ENCODE measurements around the gene NYNRIN.

The NYNRIN gene

DNA sequence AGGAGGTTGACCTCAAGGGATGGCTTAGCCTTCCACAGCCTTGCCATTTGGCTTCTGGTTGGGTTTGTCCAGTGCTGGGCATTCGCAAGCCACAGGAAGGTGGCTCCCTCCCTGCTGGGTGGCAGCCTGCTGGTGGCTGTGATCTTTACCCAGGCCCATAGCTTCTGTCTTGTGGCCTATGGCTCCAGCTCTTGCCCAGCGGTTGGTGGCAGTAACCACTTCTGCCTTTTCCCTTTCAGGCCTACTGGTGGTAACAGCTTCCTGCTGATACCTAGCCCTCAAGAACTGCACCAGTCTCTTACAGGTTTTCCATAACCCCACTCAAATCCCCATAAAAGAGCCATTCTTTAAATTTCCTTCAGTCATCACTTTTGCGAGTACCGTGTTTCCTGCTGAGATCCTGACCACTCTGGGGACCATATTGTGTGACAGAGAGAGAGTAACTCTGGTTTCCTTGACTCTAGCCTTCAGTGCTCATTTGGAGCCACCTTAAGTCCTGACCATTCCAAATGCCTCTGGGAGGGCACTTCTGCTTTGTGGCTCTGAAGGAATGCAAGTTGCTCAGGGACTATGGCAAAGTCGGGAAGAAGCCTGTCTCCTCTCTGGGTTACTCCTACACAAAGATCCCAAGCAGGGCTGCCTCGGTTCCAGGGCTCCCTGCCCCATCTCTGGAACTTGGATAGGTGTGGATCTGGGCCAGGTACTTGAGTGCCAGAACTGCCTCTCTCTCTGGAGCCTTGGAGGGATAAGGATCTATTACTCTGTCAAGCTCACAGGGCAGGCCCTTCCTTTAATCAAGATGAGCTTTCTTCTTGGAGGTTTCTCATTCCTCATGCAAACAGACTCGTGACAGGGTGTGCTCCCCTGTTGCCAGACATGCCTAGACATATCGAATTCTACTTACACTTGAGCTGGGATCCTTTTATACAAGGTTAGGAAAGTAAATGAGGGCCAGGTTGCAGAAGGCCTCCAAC is 2.9 kb upstream of the NYNRIN start:
- no peak for DNase-seq

DNA sequence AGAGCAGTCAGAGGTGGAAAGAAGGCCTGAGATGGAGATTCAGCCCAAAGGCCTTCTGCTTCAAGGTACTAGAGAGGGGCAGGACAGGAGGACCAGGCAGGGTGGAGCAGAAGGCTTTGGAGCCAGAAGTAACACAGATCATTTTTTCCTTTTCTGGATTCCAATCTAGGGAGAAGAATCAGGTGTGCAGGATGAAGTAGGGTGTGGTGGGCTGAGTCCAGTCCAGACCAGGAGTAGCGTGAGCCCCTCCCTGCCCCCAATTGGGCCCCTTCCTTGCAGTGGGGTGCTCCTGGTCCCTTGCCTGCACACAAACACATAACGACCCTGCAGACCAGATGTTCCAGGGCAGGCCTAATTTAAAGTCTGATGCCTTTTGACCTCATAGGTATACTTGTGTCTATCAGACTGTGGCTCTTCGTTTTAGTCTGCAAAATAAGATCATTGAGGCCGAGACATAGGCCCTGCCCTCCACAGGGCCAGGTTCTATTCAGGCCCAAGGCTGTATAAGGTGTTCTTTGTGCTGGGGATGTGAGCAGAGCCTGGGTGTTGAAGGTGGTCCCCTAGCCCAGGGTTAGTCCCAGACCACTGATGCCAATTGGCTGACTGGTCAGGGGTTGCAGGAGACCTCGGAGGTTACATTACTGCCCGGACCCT is 1.0 kb upstream of the NYNRIN start:
- no peak for DNase-seq

DNA sequence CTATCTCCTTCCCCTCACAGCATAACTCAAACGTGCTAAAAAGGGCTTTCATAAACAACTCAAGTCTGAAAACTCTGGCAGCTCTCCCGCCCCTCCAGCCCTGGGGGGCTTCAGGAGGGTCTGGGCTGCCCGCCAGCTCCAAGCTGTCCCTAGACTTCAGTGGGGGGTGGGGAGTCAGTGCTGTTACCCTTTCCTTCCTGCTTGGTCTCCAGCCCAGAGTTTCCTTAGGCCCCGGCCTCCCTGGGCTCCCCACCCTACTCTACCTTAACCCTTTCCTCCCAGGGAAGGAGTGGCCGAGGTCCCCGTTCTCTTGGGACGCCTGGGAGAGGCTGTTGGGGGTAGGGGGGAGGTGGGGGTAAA is 530 bp upstream of the NYNRIN start:
- DNase-seq, result no peak

DNA sequence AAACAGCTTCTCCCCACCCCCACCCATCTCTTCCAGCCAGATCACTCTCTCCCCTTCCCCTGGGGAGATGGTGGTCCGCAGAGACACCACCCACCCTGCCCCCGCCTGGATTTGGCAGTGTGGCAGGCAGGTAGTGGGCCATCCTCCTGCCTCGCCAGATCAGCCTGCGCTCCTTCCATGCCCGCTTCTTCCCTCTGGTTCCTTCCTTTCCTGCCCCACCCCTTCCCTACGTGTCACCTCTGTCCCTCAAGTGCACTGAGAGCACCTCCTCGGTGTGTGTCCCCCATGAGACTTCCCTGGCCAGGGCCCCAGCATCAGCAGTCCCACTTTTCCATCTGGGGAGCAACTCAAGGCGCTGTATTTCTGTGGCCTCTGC is 632 bp downstream of the NYNRIN start:
- DNase-seq, result no peak

DNA sequence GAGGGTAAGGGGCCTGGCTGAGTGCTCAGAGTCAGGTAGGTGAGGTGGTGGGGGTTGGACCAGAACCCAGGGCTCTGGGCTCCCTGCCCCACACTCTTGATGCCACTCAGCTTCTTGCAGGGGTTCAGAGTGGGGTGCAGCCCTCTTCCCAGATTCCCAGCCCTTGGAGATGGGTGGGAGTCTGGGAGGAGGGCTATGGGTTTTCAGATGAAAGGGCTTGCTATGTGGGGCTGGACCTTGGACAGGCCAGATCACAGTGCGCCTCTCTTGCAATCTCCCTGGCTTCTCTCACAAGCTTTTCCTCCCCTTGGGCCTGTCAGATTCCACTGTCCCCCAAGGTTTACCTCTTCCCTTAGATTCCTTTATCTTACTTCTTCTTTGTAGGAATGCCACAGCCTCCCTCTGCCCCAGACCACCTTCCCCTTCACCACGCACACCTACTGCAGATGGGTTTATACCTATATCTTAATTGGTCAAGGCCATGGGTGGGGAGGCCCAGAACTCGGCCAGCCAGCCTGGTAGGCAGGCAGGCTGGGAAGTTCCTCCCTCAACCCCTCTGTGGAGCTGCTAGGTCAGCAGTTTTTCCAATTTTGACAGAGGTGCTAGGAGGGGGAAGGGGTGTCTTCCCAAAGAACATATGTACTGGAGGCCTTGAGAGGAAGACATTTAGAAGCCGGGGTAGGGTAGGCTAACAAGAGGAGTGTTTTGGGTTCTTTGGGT is 1.4 kb downstream of the NYNRIN start:
- DNase-seq, result no peak

DNA sequence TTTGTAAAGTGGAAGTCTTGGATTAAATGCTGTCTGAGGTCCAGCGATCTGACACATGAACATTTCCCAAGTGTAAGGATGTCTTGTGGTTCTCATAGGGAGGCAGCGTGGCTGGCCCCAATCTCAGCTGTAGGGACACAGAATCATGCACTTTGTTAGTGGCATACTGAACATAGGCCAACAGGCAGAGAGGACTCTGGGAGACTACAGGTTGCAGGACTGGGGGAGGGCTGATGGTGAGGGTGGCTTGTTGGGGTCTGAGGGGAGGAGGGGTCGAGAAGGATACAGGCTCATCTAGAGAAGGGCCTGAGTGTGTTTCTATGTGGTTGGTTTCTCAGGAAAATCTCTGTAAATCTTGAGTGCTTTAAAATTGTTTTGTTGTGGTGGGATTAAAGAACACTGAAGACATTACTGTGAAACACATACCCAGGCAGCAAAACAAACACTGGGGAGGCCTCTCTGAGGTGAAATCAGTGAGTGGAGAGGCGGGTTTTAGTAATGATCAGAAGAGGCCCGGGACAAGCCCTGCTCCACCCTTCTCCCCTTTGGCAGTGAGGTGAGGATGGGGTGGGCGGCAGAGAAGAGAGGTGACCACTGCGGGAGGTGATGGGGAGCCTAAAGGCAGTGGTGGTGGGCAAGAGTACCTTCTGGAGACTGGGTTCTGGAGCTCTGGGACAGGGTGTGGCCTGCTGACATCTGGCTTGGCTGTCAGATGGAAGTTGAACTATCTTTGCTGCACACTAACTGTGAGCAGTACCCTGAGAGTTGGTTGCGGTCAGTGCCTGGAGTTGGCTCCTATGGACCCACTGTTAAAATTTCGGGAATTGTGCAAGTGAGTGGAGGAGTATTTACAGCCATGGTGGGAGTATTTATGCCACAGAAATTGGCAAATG is 3.3 kb downstream of the NYNRIN start:
- DNase-seq, result no peak

DNA sequence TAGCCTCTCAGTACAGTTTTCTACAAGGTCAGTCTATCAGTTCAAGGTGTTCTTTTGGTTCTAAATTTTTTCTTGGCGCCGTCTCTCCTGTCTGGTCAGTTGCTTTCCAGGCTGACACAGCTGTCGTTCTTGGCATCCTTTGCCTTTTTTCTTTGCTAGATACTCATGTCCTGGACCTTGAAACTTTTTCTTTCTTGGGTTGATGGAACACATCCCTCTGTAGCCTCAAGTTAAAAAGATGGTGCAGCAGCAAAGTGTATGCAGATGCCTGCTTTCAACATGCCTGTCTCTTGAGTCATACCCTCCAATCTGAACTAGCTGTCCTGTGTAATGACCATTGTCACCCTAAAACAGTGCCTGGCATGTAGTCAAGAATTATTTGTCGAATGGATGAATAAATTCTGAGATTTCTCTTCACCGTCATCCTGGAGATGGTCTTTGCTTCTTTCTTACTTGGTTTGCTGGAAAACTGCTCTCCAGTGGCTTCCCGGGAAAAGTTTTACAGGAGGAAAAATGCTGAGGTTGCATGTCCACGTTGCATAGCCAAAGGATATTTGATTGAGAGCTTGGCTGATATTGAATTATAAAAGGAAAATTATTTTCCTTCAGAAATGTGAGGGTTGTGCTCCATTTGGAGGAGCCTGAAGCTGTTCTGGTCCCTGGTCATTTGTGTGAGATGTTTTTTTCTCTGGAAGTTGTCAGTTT is 4.6 kb downstream of the NYNRIN start:
- no peak for DNase-seq

DNA sequence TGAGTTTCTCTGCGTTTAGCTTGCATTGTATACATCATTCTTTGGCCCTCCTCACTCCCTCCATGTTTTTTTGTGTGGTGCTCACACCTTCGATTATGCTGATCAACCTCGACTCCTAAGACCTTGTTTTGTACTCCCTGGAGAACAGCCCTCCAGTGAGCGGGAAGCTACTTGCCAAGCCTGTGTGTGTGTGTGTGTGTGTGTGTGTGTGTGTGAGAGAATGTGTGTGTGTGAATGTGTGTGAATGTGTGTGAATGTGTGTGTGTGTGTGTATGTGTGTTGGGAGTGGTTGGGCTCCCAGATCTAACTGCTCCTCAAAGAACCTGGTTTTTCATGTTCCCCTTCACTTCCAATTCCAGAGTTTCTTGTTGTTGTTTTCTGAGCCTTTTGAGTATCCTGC is 6.0 kb downstream of the NYNRIN start:
- DNase-seq, result no peak

DNA sequence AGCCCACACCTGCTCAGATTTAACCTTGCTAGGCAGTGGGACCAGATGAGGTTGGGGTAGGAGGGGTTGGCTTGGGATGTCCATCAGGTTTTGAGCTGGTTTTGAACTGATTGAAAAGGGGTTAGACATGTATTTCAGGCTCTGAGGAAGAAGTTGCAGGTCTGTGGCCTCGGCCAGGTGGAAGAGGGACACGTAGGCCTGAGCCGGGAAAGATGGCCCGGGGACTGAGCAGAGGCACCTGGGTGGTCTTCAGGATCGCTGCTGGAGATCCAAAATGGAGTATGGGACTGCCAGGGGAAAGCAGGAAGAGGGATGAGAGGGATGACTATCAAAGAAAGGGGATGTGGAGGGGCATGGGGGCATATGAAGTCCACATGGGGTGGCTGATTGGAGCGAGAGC is 7.6 kb downstream of the NYNRIN start:
- DNase-seq, result no peak

DNA sequence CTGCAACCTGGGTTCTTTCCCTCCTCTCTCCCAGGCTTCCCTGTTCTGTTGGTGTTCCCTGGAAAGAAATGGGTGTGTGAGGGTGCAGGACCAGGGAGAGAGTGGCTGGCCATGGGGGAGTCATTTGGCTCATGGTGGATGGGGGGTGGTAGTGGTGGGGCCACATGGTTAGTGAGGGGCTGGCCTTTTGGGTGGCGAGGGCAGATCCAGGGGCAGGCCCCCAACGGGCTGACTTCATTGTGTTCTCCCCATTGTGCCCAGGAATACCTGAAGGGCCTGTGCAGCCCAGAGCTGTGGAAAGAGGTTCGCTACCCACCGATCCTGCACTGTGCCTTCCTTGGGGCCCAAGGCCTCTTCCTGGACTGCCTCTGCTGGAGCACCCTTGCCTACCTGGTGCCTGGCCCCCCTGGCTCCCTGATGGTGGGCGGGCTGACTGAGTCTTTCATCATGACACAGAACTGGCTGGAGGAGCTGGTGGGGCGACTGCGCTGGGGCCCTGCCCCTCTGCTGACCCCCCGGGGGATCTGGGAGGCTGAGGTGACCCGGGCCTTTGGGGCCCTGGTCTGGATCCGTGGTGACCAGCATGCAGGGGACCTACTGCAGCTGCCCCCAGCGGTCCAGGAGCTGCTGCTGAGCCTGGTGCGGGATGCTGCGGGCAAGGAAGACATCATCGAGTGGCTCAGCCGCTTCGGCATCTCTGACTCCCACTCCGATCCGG is 9.0 kb downstream of the NYNRIN start:
- no peak for DNase-seq

DNA sequence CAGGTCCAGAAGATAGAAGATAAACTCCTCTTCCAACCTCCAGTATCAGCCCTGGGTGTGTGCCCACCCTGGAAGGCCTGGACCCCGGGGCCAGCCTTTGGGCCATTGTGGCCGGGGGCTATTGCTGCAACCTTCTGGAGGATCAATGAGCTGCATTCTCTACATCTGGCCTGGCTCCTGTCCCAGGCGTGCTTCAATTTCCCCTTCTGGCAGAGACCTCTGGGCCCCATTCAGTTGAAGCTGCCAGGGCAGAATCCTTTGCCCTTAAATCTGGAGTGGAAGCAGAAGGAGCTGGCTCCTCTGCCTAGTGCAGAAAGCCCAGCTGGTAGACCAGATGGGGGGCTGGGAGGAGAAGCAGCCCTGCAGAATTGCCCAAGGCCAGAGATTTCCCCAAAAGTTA is 10.0 kb downstream of the NYNRIN start:
- no peak for DNase-seq

DNA sequence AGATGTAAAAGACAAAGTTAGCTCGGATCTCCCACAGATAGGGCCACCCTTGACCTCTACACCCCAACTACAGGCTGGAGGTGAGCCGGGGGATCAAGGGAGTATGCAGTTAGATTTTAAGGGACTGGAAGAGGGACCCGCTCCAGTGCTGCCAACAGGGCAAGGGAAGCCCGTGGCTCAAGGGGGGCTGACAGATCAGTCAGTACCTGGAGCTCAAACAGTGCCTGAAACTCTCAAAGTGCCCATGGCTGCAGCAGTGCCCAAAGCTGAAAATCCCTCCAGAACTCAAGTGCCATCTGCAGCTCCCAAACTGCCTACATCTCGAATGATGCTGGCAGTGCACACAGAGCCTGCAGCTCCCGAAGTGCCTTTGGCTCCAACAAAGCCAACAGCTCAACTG is 10.4 kb downstream of the NYNRIN start:
- DNase-seq, result no peak

DNA sequence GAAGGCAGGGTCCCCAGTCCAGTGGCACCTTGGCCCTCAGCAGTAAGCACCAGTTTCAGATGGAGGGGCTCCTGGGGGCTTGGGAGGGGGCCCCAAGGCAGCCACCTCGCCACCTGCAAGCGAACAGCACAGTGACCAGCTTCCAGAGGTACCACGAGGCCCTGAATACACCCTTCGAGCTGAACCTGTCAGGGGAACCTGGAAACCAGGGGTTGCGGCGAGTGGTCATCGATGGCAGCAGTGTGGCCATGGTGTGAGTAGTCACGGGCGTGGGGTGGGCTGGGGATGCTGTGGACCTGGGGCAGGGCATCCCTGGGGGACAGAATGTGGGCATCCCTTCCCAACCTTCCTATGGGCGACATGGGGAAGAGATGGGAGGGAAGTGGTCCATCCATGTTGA is 11.2 kb downstream of the NYNRIN start:
- DNase-seq, result no peak

DNA sequence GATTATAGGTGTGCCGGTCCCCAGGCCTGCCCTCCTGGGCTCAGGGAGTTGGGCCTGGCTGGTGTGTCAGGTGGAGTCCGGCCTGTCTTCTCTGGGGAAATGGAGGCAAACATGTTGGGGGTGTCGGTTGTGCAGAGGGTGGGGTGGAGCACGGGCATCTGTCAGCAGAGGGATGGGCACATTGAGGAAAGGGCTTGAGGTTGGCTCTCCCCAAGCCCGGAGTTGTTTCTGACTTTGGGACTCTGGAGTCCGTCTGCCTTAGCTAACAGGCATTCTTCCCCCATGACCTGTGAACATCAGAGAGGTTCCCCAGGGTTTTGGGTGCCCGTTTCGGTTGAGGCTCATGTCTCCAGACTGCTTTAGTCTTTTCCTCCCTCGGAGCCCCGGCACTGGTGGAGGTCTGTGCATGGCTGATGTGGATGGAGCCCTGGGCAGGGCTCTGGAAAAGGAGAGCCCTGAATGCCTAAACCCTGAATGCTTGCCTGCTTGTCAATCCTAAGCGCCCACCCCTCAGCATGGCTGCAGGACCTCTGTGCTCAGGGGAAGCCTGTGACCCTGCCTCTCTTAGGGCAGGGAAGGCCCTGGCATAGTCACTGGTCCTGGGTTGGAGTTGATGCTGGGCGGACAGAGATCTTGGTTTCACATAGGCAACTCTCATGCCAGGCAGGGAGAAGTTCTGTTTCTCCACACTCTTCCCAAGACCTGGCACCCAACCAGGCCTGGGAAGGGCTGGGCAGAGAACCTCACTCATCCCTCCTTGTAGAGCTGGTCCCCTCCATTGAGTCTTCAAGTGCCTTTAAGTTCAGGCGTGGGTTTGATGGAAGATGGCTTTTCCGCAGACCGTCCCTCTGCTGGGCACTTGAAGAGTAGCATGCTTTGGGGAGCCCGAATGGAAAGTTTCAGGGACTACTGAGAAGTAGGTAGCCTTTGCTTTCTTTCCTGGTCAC is 12.9 kb downstream of the NYNRIN start:
- DNase-seq, result peak; percentile 44

DNA sequence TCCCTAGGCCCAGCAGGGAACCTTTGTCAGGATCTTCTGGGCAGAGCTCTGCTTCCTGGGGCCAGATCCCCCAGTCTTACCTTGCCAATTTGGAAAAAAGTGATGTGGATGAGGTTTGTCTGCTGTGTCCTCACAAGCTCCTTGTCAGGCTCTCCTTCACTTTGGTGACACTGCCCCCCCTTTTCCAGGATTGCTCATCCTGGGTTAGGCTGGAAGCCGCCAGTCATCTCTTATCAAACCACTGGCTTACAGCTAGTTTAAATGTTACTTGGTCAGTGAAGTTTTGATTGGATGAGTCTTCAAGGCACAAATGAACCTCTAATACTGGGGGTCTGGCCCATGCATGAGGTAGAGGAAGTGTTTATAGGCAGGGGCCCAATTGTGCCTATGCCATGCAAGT is 15.3 kb downstream of the NYNRIN start:
- DNase-seq, result no peak

DNA sequence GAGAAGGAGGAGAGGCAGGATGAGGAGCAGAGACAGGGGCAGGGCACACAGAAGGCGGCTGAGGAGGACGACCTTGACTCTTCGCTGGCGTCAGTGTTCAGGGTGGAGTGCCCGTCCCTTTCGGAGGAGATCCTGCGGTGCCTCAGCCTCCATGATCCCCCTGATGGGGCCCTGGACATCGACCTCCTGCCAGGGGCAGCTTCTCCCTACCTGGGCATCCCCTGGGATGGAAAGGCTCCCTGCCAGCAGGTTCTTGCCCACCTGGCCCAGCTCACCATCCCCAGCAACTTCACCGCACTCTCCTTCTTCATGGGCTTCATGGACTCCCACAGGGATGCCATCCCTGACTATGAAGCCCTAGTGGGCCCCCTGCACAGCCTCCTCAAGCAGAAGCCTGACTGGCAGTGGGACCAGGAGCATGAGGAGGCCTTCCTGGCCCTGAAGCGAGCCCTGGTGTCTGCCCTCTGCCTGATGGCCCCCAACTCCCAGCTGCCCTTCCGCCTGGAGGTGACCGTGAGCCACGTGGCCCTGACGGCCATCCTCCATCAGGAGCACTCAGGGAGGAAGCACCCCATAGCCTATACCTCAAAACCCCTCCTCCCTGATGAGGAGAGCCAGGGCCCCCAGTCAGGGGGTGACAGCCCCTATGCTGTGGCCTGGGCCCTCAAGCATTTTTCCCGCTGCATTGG is 16.1 kb downstream of the NYNRIN start:
- no peak for DNase-seq

DNA sequence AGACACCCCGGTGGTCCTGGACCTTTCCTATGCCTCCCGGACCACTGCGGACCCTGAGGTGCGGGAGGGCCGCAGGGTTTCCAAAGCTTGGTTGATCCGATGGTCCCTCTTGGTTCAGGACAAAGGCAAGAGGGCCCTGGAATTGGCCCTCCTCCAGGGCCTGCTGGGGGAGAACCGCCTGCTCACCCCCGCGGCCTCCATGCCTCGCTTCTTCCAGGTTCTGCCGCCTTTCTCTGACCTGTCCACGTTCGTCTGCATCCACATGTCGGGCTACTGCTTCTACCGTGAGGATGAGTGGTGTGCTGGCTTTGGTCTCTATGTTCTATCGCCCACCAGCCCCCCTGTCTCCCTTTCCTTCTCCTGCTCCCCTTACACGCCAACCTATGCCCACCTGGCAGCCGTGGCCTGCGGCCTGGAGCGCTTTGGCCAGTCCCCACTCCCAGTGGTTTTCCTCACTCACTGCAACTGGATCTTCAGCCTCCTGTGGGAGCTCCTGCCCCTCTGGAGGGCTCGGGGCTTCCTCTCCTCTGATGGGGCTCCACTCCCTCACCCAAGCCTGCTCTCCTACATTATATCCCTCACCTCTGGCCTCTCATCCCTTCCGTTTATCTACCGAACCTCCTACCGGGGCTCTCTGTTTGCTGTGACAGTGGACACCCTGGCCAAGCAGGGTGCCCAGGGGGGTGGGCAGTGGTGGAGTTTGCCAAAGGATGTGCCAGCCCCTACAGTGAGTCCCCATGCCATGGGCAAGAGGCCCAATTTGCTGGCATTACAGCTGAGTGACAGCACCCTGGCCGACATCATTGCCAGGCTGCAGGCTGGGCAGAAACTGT is 16.8 kb downstream of the NYNRIN start:
- DNase-seq, result no peak

DNA sequence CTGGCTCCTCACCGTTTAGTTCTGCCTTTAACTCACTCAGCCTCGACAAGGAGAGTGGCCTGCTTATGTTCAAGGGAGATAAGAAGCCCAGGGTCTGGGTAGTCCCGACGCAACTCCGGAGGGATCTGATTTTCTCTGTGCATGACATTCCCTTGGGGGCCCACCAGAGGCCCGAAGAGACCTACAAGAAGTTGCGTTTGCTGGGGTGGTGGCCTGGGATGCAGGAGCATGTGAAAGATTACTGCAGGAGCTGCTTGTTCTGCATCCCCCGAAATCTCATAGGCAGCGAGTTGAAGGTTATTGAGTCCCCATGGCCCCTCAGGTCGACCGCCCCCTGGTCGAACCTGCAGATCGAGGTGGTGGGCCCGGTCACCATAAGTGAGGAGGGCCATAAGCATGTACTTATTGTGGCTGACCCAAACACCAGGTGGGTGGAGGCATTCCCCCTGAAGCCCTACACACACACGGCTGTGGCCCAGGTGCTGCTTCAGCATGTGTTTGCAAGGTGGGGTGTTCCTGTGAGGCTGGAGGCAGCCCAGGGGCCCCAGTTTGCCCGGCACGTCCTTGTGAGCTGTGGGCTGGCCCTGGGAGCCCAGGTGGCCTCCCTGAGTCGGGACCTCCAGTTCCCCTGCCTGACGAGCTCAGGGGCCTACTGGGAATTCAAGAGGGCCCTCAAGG is 17.6 kb downstream of the NYNRIN start:
- no peak for DNase-seq

Data from CD4-positive, alpha-beta T cell treated with Interleukin-4 for 4 hours (primary cell).